PC-9 (cell line): Measurements from ENCODE around the gene OR4D2.

Experiments used
- CTCF ChIP-seq: fragments of 200-600 bp; sonication (generic); conservative IDR thresholded peaks from 2 replicates; pipeline ENCODE4 v1.6.1; 2017; ENCODE audit warnings: mixed run types, antibody characterized with exemption, mild to moderate bottlenecking, moderate library complexity
- EZH2 ChIP-seq: fragments of 200-600 bp; sonication (generic); IDR thresholded peaks from 2 replicates; pipeline ENCODE4 v1.8.0; 2017; ENCODE audit warnings: antibody characterized with exemption, low read depth

- TF ChIP-seq EZH2 (no peak), CTCF (no peak)
These were observed 13.7 kb upstream of the OR4D2 start for GRCh38 chr17:58153046-58153445.
